Measurements from ENCODE around the gene LOX.

The LOX gene

DNA sequence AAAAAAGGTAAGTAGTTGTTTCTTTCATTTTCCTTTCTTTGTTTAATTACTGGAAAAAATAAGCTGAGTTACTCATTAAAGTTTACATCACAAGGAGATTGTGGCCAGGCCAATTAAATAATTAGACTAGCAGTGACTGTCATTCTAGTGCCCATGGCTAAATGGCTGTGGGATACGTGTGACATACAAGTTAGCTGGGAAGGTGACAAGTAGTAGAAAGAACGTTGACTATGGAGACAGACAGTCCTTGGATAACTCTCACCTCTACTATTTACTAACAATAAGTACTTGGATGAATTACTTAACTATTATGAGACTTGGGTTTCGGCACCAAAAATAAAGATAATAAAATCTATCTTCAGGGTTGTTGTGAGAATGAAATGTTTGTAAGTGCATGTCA, 7.0 kb upstream of the LOX start:
- Histone ChIP-seq H3K4me3 (ENCODE audit: low read depth, low read length, poor library complexity, severe bottlenecking) (no peak overlapping the region), H3K79me2 (ENCODE audit: insufficient read depth, low read length) (no peaks in the 10 kb centered on the region), H3F3A (ENCODE audit: insufficient read depth, low read length) (no peaks in the 10 kb centered on the region), H3K27ac (ENCODE audit: low read depth, low read length, poor library complexity, severe bottlenecking) (no peak overlapping the region), H3K27me3 (ENCODE audit: insufficient read depth, low read length) (no peaks in the 10 kb centered on the region), H3K9me3 (ENCODE audit: low read length) (no peaks in the 10 kb centered on the region), H3K9me2 (ENCODE audit: low read depth, low read length) (no peaks in the 10 kb centered on the region; the same call in 1 of the 2 replicates), H3K36me3 (ENCODE audit: insufficient read depth, low read length) (no peaks in the 10 kb centered on the region), H3K9ac (ENCODE audit: low read length) (no peak overlapping the region), H3K4me1 (ENCODE audit: insufficient read depth, low read length, severe bottlenecking) (no peaks in the 10 kb centered on the region), H4K20me1 (ENCODE audit: insufficient read depth, low read length) (no peaks in the 10 kb centered on the region), H3K4me2 (ENCODE audit: low read length) (no peak overlapping the region), H2AFZ (ENCODE audit: low read length) (no peak overlapping the region)
- no peak for TF ChIP-seq EZH2 (IDR thresholded peaks at IDR 0.05; ENCODE audit: borderline replicate concordance, low read length)
- TF ChIP-seq, protein P1, sequence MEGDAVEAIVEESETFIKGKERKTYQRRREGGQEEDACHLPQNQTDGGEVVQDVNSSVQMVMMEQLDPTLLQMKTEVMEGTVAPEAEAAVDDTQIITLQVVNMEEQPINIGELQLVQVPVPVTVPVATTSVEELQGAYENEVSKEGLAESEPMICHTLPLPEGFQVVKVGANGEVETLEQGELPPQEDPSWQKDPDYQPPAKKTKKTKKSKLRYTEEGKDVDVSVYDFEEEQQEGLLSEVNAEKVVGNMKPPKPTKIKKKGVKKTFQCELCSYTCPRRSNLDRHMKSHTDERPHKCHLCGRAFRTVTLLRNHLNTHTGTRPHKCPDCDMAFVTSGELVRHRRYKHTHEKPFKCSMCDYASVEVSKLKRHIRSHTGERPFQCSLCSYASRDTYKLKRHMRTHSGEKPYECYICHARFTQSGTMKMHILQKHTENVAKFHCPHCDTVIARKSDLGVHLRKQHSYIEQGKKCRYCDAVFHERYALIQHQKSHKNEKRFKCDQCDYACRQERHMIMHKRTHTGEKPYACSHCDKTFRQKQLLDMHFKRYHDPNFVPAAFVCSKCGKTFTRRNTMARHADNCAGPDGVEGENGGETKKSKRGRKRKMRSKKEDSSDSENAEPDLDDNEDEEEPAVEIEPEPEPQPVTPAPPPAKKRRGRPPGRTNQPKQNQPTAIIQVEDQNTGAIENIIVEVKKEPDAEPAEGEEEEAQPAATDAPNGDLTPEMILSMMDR (IDR thresholded peaks at IDR 0.05; ENCODE audit: low read length), result no peak

DNA sequence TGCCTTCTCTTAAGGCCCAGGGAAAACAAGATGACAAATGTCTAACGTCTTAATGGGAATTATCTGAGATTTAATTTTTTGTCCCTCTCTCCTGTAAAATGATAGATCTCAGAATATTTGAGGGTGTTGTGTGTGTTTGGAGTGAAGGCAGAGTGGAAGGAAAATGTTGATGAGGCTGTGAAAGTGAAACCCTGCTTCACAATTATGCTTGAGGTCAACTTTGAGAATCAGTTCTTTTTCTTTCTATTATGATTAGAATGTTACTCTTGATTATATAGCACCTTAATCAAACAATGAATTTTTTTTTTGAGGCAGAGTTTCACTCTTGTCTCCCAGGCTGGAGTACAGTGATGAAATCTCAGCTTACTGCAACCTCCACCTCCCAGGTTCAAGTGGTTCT, 5.5 kb upstream of the LOX start:
- no peak overlapping the region for H3K4me3 ChIP-seq (ENCODE audit: low read depth, low read length, poor library complexity, severe bottlenecking)
- TF ChIP-seq, protein P1 (IDR thresholded peaks at IDR 0.05; ENCODE audit: low read length), result no peak
- no peak for TF ChIP-seq EZH2 (IDR thresholded peaks at IDR 0.05; ENCODE audit: borderline replicate concordance, low read length)
- H4K20me1 ChIP-seq (ENCODE audit: insufficient read depth, low read length), result no peaks in the 10 kb centered on the region
- no peaks in the 10 kb centered on the region for H3K4me1 ChIP-seq (ENCODE audit: insufficient read depth, low read length, severe bottlenecking)
- no peaks in the 10 kb centered on the region for H3F3A ChIP-seq (ENCODE audit: insufficient read depth, low read length)
- H3K27me3 ChIP-seq (ENCODE audit: insufficient read depth, low read length), result no peaks in the 10 kb centered on the region
- H3K36me3 ChIP-seq (ENCODE audit: insufficient read depth, low read length), result no peaks in the 10 kb centered on the region
- H3K27ac ChIP-seq (ENCODE audit: low read depth, low read length, poor library complexity, severe bottlenecking), result no peak overlapping the region
- H3K4me2 ChIP-seq (ENCODE audit: low read length), result no peak overlapping the region
- no peaks in the 10 kb centered on the region for H3K9me3 ChIP-seq (ENCODE audit: low read length)
- no peak overlapping the region for H3K9ac ChIP-seq (ENCODE audit: low read length)
- H3K9me2 ChIP-seq (ENCODE audit: low read depth, low read length), result no peaks in the 10 kb centered on the region; the same call in 1 of the 2 replicates
- no peaks in the 10 kb centered on the region for H3K79me2 ChIP-seq (ENCODE audit: insufficient read depth, low read length)
- no peak overlapping the region for H2AFZ ChIP-seq (ENCODE audit: low read length)

DNA sequence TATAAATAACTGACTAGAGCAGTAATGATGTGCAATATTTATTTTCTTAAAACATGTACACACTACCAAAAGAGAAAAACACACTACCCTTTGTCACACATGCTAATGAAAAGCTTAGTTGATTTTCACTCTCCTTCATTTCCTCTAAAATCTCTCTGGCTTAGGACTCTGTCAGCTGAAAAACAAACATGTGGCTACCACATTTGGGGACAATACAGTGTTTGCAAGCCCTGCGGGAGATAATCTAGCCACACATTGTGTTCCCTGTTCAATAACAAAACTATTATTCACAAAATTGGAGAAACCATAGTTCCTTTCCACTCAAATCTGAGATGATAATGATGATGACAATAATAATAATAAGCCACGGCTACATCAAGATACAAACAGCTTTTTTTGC, 3.5 kb upstream of the LOX start:
- Histone ChIP-seq H3K9ac (ENCODE audit: low read length) (no peak overlapping the region), H3K9me2 (ENCODE audit: low read depth, low read length) (no peaks in the 10 kb centered on the region), H3K79me2 (ENCODE audit: insufficient read depth, low read length) (no peaks in the 10 kb centered on the region), H3F3A (ENCODE audit: insufficient read depth, low read length) (no peaks in the 10 kb centered on the region), H4K20me1 (ENCODE audit: insufficient read depth, low read length) (no peaks in the 10 kb centered on the region), H3K4me2 (ENCODE audit: low read length) (no peak overlapping the region), H2AFZ (ENCODE audit: low read length) (no peak overlapping the region), H3K4me1 (ENCODE audit: insufficient read depth, low read length, severe bottlenecking) (no peaks in the 10 kb centered on the region), H3K36me3 (ENCODE audit: insufficient read depth, low read length) (no peaks in the 10 kb centered on the region), H3K9me3 (ENCODE audit: low read length) (no peaks in the 10 kb centered on the region), H3K27ac (ENCODE audit: low read depth, low read length, poor library complexity, severe bottlenecking) (no peak overlapping the region), H3K4me3 (ENCODE audit: low read depth, low read length, poor library complexity, severe bottlenecking) (no peak overlapping the region), H3K27me3 (ENCODE audit: insufficient read depth, low read length) (no peaks in the 10 kb centered on the region)
- TF ChIP-seq, protein P1 (IDR thresholded peaks at IDR 0.05; ENCODE audit: low read length), result no peak
- no peak for TF ChIP-seq EZH2 (IDR thresholded peaks at IDR 0.05; ENCODE audit: borderline replicate concordance, low read length)

Data from OCI-LY1 (cell line).